ENCODE results near the gene BBX.

The BBX gene

GRCh38 chr3:107543666-107544065 lies 20.9 kb downstream of the BBX start:
- Histone ChIP-seq H3K27me3 (no peaks in the 10 kb centered on the region), H3K9me3 (no peaks in the 10 kb centered on the region), H3K4me3 (ENCODE audit: low read depth, low read length) (no peak overlapping the region), H3K4me1 (no peaks in the 10 kb centered on the region), H3K36me3 (no peaks in the 10 kb centered on the region)
- TF ChIP-seq, protein P1, sequence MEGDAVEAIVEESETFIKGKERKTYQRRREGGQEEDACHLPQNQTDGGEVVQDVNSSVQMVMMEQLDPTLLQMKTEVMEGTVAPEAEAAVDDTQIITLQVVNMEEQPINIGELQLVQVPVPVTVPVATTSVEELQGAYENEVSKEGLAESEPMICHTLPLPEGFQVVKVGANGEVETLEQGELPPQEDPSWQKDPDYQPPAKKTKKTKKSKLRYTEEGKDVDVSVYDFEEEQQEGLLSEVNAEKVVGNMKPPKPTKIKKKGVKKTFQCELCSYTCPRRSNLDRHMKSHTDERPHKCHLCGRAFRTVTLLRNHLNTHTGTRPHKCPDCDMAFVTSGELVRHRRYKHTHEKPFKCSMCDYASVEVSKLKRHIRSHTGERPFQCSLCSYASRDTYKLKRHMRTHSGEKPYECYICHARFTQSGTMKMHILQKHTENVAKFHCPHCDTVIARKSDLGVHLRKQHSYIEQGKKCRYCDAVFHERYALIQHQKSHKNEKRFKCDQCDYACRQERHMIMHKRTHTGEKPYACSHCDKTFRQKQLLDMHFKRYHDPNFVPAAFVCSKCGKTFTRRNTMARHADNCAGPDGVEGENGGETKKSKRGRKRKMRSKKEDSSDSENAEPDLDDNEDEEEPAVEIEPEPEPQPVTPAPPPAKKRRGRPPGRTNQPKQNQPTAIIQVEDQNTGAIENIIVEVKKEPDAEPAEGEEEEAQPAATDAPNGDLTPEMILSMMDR (IDR thresholded peaks at IDR 0.05; ENCODE audit: low read depth, low read length): peak; percentile 46
- no peak for DNase-seq

GRCh38 chr3:107545680-107546120 lies 22.9 kb downstream of the BBX start:
- no peaks in the 10 kb centered on the region for H3K4me1 ChIP-seq
- TF ChIP-seq, protein P1 (IDR thresholded peaks at IDR 0.05; ENCODE audit: low read depth, low read length): no peak
- no peak overlapping the region for H3K4me3 ChIP-seq (ENCODE audit: low read depth, low read length)
- DNase-seq: no peak
- H3K9me3 ChIP-seq: no peaks in the 10 kb centered on the region
- no peaks in the 10 kb centered on the region for H3K36me3 ChIP-seq
- no peaks in the 10 kb centered on the region for H3K27me3 ChIP-seq

DNA sequence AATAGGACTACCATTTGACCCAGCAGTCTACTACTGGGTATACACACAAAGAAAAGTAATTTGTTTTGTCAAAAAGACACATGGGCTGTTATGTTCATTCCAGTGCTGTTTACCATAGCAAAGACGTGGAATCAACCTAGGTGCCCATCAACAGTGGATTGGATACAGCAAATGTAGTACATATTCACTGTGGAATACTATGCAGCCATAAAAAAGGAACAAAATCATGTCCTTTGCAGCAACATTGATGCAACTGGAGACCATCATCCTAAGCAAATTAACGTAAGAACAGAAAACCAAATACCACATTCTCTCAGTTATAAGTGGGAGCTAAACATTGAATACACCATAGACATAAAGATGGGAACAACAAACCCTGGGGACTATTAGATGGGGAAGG lies 25.8 kb downstream of the BBX start:
- DNase-seq: no peak
- H3K9me3 ChIP-seq: no peaks in the 10 kb centered on the region
- no peak overlapping the region for H3K4me3 ChIP-seq (ENCODE audit: low read depth, low read length)
- TF ChIP-seq, protein P1 (IDR thresholded peaks at IDR 0.05; ENCODE audit: low read depth, low read length): no peak
- H3K4me1 ChIP-seq: no peaks in the 10 kb centered on the region
- no peaks in the 10 kb centered on the region for H3K36me3 ChIP-seq
- no peaks in the 10 kb centered on the region for H3K27me3 ChIP-seq

- Histone ChIP-seq H3K4me1 (peaks cover 3% of the 10 kb centered on the region; the same call in 1 of the 2 replicates), H3K9me3 (no peaks in the 10 kb centered on the region), H3K36me3 (no peaks in the 10 kb centered on the region), H3K27me3 (no peaks in the 10 kb centered on the region), H3K4me3 (ENCODE audit: low read depth, low read length) (no peak overlapping the region)
- TF ChIP-seq, protein P1 (IDR thresholded peaks at IDR 0.05; ENCODE audit: low read depth, low read length): no peak
- no peak for DNase-seq
Observed at GRCh38 chr3:107555359-107555758, 32.6 kb downstream of the BBX start.

GRCh38 chr3:107557743-107558142 lies 35.0 kb downstream of the BBX start:
- Histone ChIP-seq H3K4me3 (ENCODE audit: low read depth, low read length) (no peak overlapping the region), H3K4me1 (peaks cover 3% of the 10 kb centered on the region; the same call in 1 of the 2 replicates)
- DNase-seq: no peak

GRCh38 chr3:107560166-107560565 lies 37.4 kb downstream of the BBX start:
- H3K9me3 ChIP-seq: no peaks in the 10 kb centered on the region
- H3K36me3 ChIP-seq: no peaks in the 10 kb centered on the region
- H3K4me1 ChIP-seq: peaks cover 3% of the 10 kb centered on the region; the same call in 1 of the 2 replicates
- no peaks in the 10 kb centered on the region for H3K27me3 ChIP-seq
- no peak overlapping the region for H3K4me3 ChIP-seq (ENCODE audit: low read depth, low read length)
- TF ChIP-seq, protein P1 (IDR thresholded peaks at IDR 0.05; ENCODE audit: low read depth, low read length): no peak
- no peak for DNase-seq

More at GRCh38 chr3:107557743-107558142, 35.0 kb downstream of the BBX start:
- H3K9me3 ChIP-seq: no peaks in the 10 kb centered on the region
- TF ChIP-seq, protein P1 (IDR thresholded peaks at IDR 0.05; ENCODE audit: low read depth, low read length): no peak
- no peaks in the 10 kb centered on the region for H3K27me3 ChIP-seq
- H3K36me3 ChIP-seq: no peaks in the 10 kb centered on the region

Data from BE2C (cell line).